ENCODE measurements around the gene FAP. TPM values are rescaled to one million over a fixed set of nuclear protein-coding genes. Genes with fewer than 3 reads are reported as not detected.

Gene FAP
- total and polyA plus RNA-seq, 2 donors (not counting 3 experiments of a cell fraction or from before 2014, with no cell fraction given): 1.1 TPM; not detected in 1

DNA sequence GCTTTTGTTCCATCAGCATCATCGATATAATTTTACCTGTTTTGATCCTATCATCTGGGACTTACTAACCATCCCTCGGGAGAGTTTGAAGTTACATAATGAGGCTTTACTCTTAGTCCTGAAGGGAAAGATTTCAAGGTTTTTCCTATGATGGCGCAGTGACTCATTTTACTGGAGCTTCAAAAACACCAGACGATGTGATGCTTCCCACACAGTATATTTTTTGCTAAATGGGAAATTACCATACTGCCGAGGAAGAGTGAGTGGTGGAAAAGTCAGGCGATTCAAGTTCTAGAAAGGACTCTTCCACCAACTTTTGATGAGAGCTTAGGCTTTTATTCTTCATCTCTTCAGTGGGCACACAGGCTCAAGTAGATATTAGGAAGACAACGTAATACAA, 46.6 kb downstream of the FAP start:
- H3K9me3 ChIP-seq (replicated peaks; ENCODE audit: control insufficient read depth, insufficient read depth, low read length): no peaks in the 10 kb centered on the region
- peaks cover 0 to 5% of the 10 kb centered on the region in 2 experiments for H3K27me3 ChIP-seq (ENCODE audit: control insufficient read depth in 2 of 2, insufficient read depth in 2 of 2, low read length in 2 of 2)
- H3K4me2 ChIP-seq (ENCODE audit: insufficient read depth, low read length): no peak overlapping the region
- H3K4me1 ChIP-seq (ENCODE audit: control insufficient read depth, extremely low read depth, insufficient read depth, low read length): no peaks in the 10 kb centered on the region
- FAIRE-seq (no peak), DNase-seq (ENCODE audit: low read depth, low spot score) (no peak)
- intact Hi-C loops (cut with micrococcal nuclease) (no loop called here), dilution Hi-C loops (cut with MboI; ENCODE audit: extremely low pct_ligation_motif_present, low sequenced_read_pairs) (no loop called here)
- no peak overlapping the region for H3K27ac ChIP-seq (ENCODE audit: insufficient read depth, low read depth, low read length)
- no TSS peak for BruUV-seq (replicated peaks)
- no peaks in the 10 kb centered on the region for H4K20me1 ChIP-seq (replicated peaks; ENCODE audit: control insufficient read depth, extremely low read depth, insufficient read depth, low read length)
- POLR2A ChIA-PET: no interaction called here
- no peak overlapping the region for H3K9ac ChIP-seq (replicated peaks; ENCODE audit: extremely low read depth, insufficient read depth, low read length)
- H2AFZ ChIP-seq (ENCODE audit: low read depth, low read length): no peak overlapping the region
- H3K79me2 ChIP-seq (ENCODE audit: control insufficient read depth, insufficient read depth, low read length): no peaks in the 10 kb centered on the region
- CTCF ChIA-PET: interaction anchor here (0.7 to 2.4 kb wide), 3 partner anchors 9 to 101 kb away, joined by 3 to 6 read pairs (median 4); no protein-coding TSS in a partner anchor
- no peak overlapping the region for H3K4me3 ChIP-seq (replicated peaks in 1 of 3; ENCODE audit: insufficient read depth in 1 of 3, low read depth in 1 of 3, low read length in 3 of 3)
- TF ChIP-seq JUN (IDR thresholded peaks at IDR 0.05; ENCODE audit: borderline replicate concordance, insufficient read depth, insufficient read length, low read depth): no peak
- TF ChIP-seq FOS (IDR thresholded peaks at IDR 0.05; ENCODE audit: borderline replicate concordance, insufficient read depth, low read length): no peak
- TF ChIP-seq MYC (IDR thresholded peaks at IDR 0.05; ENCODE audit: low read depth, low read length): no peak
- no peak for TF ChIP-seq POLR2A (IDR thresholded peaks at IDR 0.05; ENCODE audit: low read depth, low read length)
- TF ChIP-seq CTCF (IDR thresholded peaks at IDR 0.05; ENCODE audit: extremely low read depth in 1 of 2, insufficient read depth in 1 of 2, low read depth in 1 of 2, low read length in 2 of 2): no peak
- no peak for TF ChIP-seq EZH2 (IDR thresholded peaks at IDR 0.05; ENCODE audit: borderline replicate concordance, low read depth, low read length, severe bottlenecking)
- no peak for TF ChIP-seq POLR2AphosphoS5 (IDR thresholded peaks at IDR 0.05; ENCODE audit: insufficient read depth, low read depth, low read length)
- no peak for TF ChIP-seq GATA2 (IDR thresholded peaks at IDR 0.05; ENCODE audit: insufficient read depth, insufficient read length, low read depth, low read length)
- TF ChIP-seq MAX (IDR thresholded peaks at IDR 0.05; ENCODE audit: insufficient read depth, insufficient read length): no peak
- H3K9me1 ChIP-seq (replicated peaks; ENCODE audit: control insufficient read depth, extremely low read depth, insufficient read depth, low read length): no peaks in the 10 kb centered on the region
- H3K36me3 ChIP-seq (ENCODE audit: control insufficient read depth in 2 of 2, extremely low read depth in 1 of 2, insufficient read depth in 2 of 2, low read length in 2 of 2): no peaks in the 10 kb centered on the region
